MCF 10A (cell line): ENCODE measurements around the gene MYF5. TPM values are rescaled to one million over a fixed set of nuclear protein-coding genes. Genes with fewer than 3 reads are reported as not detected.

Source experiments
- BruUV-seq: library from RNA; stranded (reverse); fragments of 400-500 nt; replicated peaks from 2 replicates; lab custom pipeline; 2021; lab: Mats Ljungman, UMichigan
- CTCF ChIA-PET: fragments of 300-600 bp; sonication (Branson Sonifier 250); formaldehyde crosslinking; extraction: SDS; loops from one replicate; lab custom pipeline; 2021; ENCODE audit warnings: antibody characterized with exemption, inconsistent platforms; lab: Yijun Ruan, JAX
- POLR2A ChIA-PET: fragments of 300-600, 350-650 bp; sonication (Branson Sonifier 250); formaldehyde crosslinking; extraction: SDS; loops from one replicate; lab custom pipeline; 2020; ENCODE audit warnings: antibody characterized with exemption, inconsistent platforms; lab: Yijun Ruan, JAX
- DNase-seq: peaks from one replicate; pipeline ENCODE4 v3.0.0-alpha.2; 2018; ENCODE audit not compliant: unreplicated experiment
- H3K27ac Mint-ChIP-seq: one replicate; pipeline ENCODE4 v1.8.0; 2022; ENCODE audit warnings: mild to moderate bottlenecking, low read depth, mixed read lengths; ENCODE audit not compliant: unreplicated experiment
- H3K27me3 Mint-ChIP-seq: one replicate; pipeline ENCODE4 v1.8.0; 2022; ENCODE audit warnings: mixed read lengths; ENCODE audit not compliant: insufficient read depth, unreplicated experiment
- H3K36me3 Mint-ChIP-seq: one replicate; pipeline ENCODE4 v1.8.0; 2022; ENCODE audit warnings: mild to moderate bottlenecking, moderate library complexity, mixed read lengths; ENCODE audit not compliant: insufficient read depth, unreplicated experiment
- H3K4me1 Mint-ChIP-seq: one replicate; pipeline ENCODE4 v1.8.0; 2022; ENCODE audit warnings: mixed read lengths; ENCODE audit not compliant: insufficient read depth, unreplicated experiment
- H3K4me3 Mint-ChIP-seq: one replicate; pipeline ENCODE4 v1.8.0; 2022; ENCODE audit warnings: mild to moderate bottlenecking, moderate library complexity, mixed read lengths; ENCODE audit not compliant: unreplicated experiment
- H3K9me3 Mint-ChIP-seq: one replicate; pipeline ENCODE4 v1.8.0; 2022; ENCODE audit warnings: mixed read lengths; ENCODE audit not compliant: unreplicated experiment
- CTCF ChIP-seq: fragments of 200-600 bp; IDR thresholded peaks from one replicate; pipeline ENCODE4 v1.8.0; 2022; ENCODE audit warnings: antibody characterized with exemption, mild to moderate bottlenecking; ENCODE audit not compliant: unreplicated experiment
- intact Hi-C: fragments of 100-400 bp; cut with micrococcal nuclease; formaldehyde crosslinking; loops from 2 replicates; pipeline ENCODE4 v1.14.1; 2022
- total RNA-seq: library from RNA; stranded (reverse); gene quantifications from 2 replicates; pipeline ENCODE4 v1.2.3, GENCODE V29; 2022

MYF5 gene
- total RNA-seq, 1 experiment from 2014 or later = not detected

- peaks cover 78% of the 10 kb centered on the region for H3K27me3 Mint-ChIP-seq
- TF ChIP-seq CTCF = no peak
- ChIA-PET POLR2A (no interaction called here), CTCF (no interaction called here)
- H3K4me3 Mint-ChIP-seq = no peak overlapping the region
- intact Hi-C loops = no loop called here
- no peaks in the 10 kb centered on the region for H3K36me3 Mint-ChIP-seq
- no TSS peak for BruUV-seq
- no peak for DNase-seq
- no peaks in the 10 kb centered on the region for H3K9me3 Mint-ChIP-seq
- H3K27ac Mint-ChIP-seq = no peak overlapping the region
- no peaks in the 10 kb centered on the region for H3K4me1 Mint-ChIP-seq
Measured at GRCh38 chr12:80677994-80678393, 38.7 kb upstream of the MYF5 start.

- no TSS peak for BruUV-seq
- peaks cover 86% of the 10 kb centered on the region for H3K27me3 Mint-ChIP-seq
- H3K27ac Mint-ChIP-seq = no peak overlapping the region
- H3K4me1 Mint-ChIP-seq = no peaks in the 10 kb centered on the region
- no peaks in the 10 kb centered on the region for H3K36me3 Mint-ChIP-seq
- H3K4me3 Mint-ChIP-seq = no peak overlapping the region
- no peaks in the 10 kb centered on the region for H3K9me3 Mint-ChIP-seq
- intact Hi-C loops = no loop called here
- DNase-seq = no peak
- no peak for TF ChIP-seq CTCF
- POLR2A ChIA-PET = interaction anchor here (0.6 kb wide), 1 partner anchor 12 kb away, joined by 3 read pairs; no protein-coding TSS in a partner anchor
- CTCF ChIA-PET = no interaction called here
Measured at GRCh38 chr12:80679346-80680131, 37.2 kb upstream of the MYF5 start.

GRCh38 chr12:80681287-80681686, 35.4 kb upstream of the MYF5 start:
- TF ChIP-seq CTCF = no peak
- Mint-ChIP-seq H3K36me3 (no peaks in the 10 kb centered on the region), H3K27ac (no peak overlapping the region), H3K27me3 (peaks cover 79% of the 10 kb centered on the region), H3K9me3 (no peaks in the 10 kb centered on the region), H3K4me1 (no peaks in the 10 kb centered on the region), H3K4me3 (no peak overlapping the region)
- intact Hi-C loops = no loop called here
- no TSS peak for BruUV-seq
- no peak for DNase-seq
- ChIA-PET POLR2A (no interaction called here), CTCF (interaction anchor here (0.5 kb wide), 2 partner anchors 326 to 479 kb away, joined by 3 to 6 read pairs; no protein-coding TSS in a partner anchor)

- no peak for TF ChIP-seq CTCF
- H3K9me3 Mint-ChIP-seq = no peaks in the 10 kb centered on the region
- no peak overlapping the region for H3K4me3 Mint-ChIP-seq
- H3K27me3 Mint-ChIP-seq = peaks cover 79% of the 10 kb centered on the region
- no peak overlapping the region for H3K27ac Mint-ChIP-seq
- ChIA-PET CTCF (interaction anchor here (0.5 kb wide), 1 partner anchor 325 kb away, joined by 3 read pairs; no protein-coding TSS in a partner anchor), POLR2A (no interaction called here)
- intact Hi-C loops = no loop called here
- no peaks in the 10 kb centered on the region for H3K4me1 Mint-ChIP-seq
- no peak for DNase-seq
- H3K36me3 Mint-ChIP-seq = no peaks in the 10 kb centered on the region
- BruUV-seq = no TSS peak
Measured at GRCh38 chr12:80681786-80682185, 34.9 kb upstream of the MYF5 start.
